ENCODE data around the gene FOXJ2. TPM values are rescaled to one million over a fixed set of nuclear protein-coding genes. Genes with fewer than 3 reads are reported as not detected.
"Not testable (repeated sequence)": the region's sequence is repeated elsewhere in the genome, so short reads cannot be mapped to it uniquely, and the experiment has no call there.

The FOXJ2 gene
- polyA plus RNA-seq, 12 donors = 19.0 to 31.8 (median 22.0) TPM; not detected in 1

GRCh38 chr12:8057839-8058238 lies 25.3 kb downstream of the FOXJ2 start:
- no peak for DNase-seq

GRCh38 chr12:8058506-8058905 lies 26.0 kb downstream of the FOXJ2 start:
- no peak for DNase-seq

- no peak for DNase-seq
Observed at GRCh38 chr12:8064131-8064530, 31.6 kb downstream of the FOXJ2 start.

- DNase-seq = no peak
Observed at GRCh38 chr12:8065991-8066594, 33.6 kb downstream of the FOXJ2 start, which contains the start of gene C3AR1. C3AR1 (minus strand) TSS chr12:8066359; CDS start chr12:8060185, 6,174 bp downstream.

GRCh38 chr12:8069582-8069981 lies 37.1 kb downstream of the FOXJ2 start:
- no peak for DNase-seq

- not testable (repeated sequence) for DNase-seq
Observed at GRCh38 chr12:8071820-8072219, 39.3 kb downstream of the FOXJ2 start.

- DNase-seq = no peak
Observed at GRCh38 chr12:8075935-8076334, 43.4 kb downstream of the FOXJ2 start.

- no peak for DNase-seq
Observed at GRCh38 chr12:8076366-8076765, 43.9 kb downstream of the FOXJ2 start.

GRCh38 chr12:8077207-8077606 lies 44.7 kb downstream of the FOXJ2 start:
- no peak for DNase-seq

- DNase-seq = peak; percentile 17
Observed at GRCh38 chr12:8078398-8078797, 45.9 kb downstream of the FOXJ2 start.

- no peak for DNase-seq
Observed at GRCh38 chr12:8078916-8079315, 46.4 kb downstream of the FOXJ2 start.

GRCh38 chr12:8080120-8080519 lies 47.6 kb downstream of the FOXJ2 start:
- no peak for DNase-seq

- peak; percentile 17 for DNase-seq
Observed at GRCh38 chr12:8081251-8081920, 48.9 kb downstream of the FOXJ2 start.

GRCh38 chr12:8082808-8083100 lies 50.2 kb downstream of the FOXJ2 start:
- no peak for DNase-seq

- not testable (repeated sequence) for DNase-seq
Observed at GRCh38 chr12:8084351-8084750, 51.8 kb downstream of the FOXJ2 start.

GRCh38 chr12:8087666-8088065 lies 55.1 kb downstream of the FOXJ2 start:
- no peak for DNase-seq

GRCh38 chr12:8088574-8088973 lies 56.1 kb downstream of the FOXJ2 start:
- DNase-seq = no peak

GRCh38 chr12:8089277-8089676 lies 56.8 kb downstream of the FOXJ2 start:
- DNase-seq = not testable (repeated sequence)

GRCh38 chr12:8089716-8090115 lies 57.2 kb downstream of the FOXJ2 start:
- no peak for DNase-seq

GRCh38 chr12:8093291-8093690 lies 60.8 kb downstream of the FOXJ2 start:
- DNase-seq = no peak

GRCh38 chr12:8096281-8096915 lies 63.9 kb downstream of the FOXJ2 start:
- DNase-seq = no peak

GRCh38 chr12:8099235-8099634 lies 66.7 kb downstream of the FOXJ2 start:
- DNase-seq = no peak

All from muscle of arm (tissue), 12 donors.